Liver (tissue), 9 donors: ENCODE results near the gene SF3B3. TPM values are rescaled to one million over a fixed set of nuclear protein-coding genes. Genes with fewer than 3 reads are reported as not detected.

ENCODE experiments used
- DNase-seq: peaks from one replicate; pipeline ENCODE4 v3.0.0-alpha.2; 2017; ENCODE audit warnings: low spot score
- H3K27ac ChIP-seq, 2 donors: one replicate each; pipeline ENCODE4 v1.7.0; 2013; ENCODE audit warnings: inconsistent platforms in 2 of 2, low read length in 2 of 2, control low read depth in 1 of 2, low read depth in 1 of 2, mild to moderate bottlenecking in 1 of 2
- H3K27me3 ChIP-seq, 4 donors: one replicate each; pipeline versions ENCODE4 v1.6.1 to v1.7.0; 2013; ENCODE audit warnings: low read length in 3 of 4, inconsistent platforms in 1 of 4, mild to moderate bottlenecking in 1 of 4, moderate library complexity in 1 of 4; ENCODE audit not compliant: control insufficient read depth in 4 of 4, insufficient read depth in 4 of 4
- H3K36me3 ChIP-seq, 4 donors: one replicate each; pipeline versions ENCODE4 v1.6.1 to v1.7.0; 2013; ENCODE audit warnings: low read length in 3 of 4, mild to moderate bottlenecking in 3 of 4, low read depth in 1 of 4, moderate library complexity in 1 of 4; ENCODE audit not compliant: control insufficient read depth in 4 of 4, insufficient read depth in 3 of 4
- H3K4me1 ChIP-seq, 4 donors: one replicate each; pipeline versions ENCODE4 v1.6.1 to v1.7.0; 2013; ENCODE audit warnings: low read length in 3 of 4, mild to moderate bottlenecking in 3 of 4, moderate library complexity in 1 of 4; ENCODE audit not compliant: control insufficient read depth in 4 of 4, insufficient read depth in 4 of 4
- H3K4me3 ChIP-seq, 3 donors: one replicate each; pipeline versions ENCODE4 v1.6.1 to v1.7.0; 2013; ENCODE audit warnings: low read length in 3 of 3, control low read depth in 1 of 3, low read depth in 1 of 3, mild to moderate bottlenecking in 1 of 3
- H3K9ac ChIP-seq, 2 donors: one replicate each; pipeline ENCODE4 v1.7.0; 2013; ENCODE audit warnings: low read length in 2 of 2, mild to moderate bottlenecking in 2 of 2, moderate library complexity in 2 of 2, control low read depth in 1 of 2, low read depth in 1 of 2
- H3K9me3 ChIP-seq, 4 donors: one replicate each; pipeline versions ENCODE4 v1.6.1 to v1.7.0; 2013; ENCODE audit warnings: low read length in 3 of 4; ENCODE audit not compliant: control insufficient read depth in 4 of 4
- FOXA1 ChIP-seq: IDR thresholded peaks from 2 replicates; pipeline ENCODE4 v1.6.1; 2016; ENCODE audit warnings: antibody characterized with exemption
- GABPA ChIP-seq, 2 donors: IDR thresholded peaks in 1 of 2; conservative IDR thresholded peaks in 1 of 2; 2 replicates each; pipeline ENCODE4 v1.6.1; 2016; ENCODE audit warnings: antibody characterized with exemption in 2 of 2, mild to moderate bottlenecking in 1 of 2, moderate library complexity in 1 of 2
- HNF4A ChIP-seq, 2 donors: conservative IDR thresholded peaks; 2 replicates each; pipeline ENCODE4 v1.6.1; 2016; ENCODE audit warnings: antibody characterized with exemption in 2 of 2, mild to moderate bottlenecking in 2 of 2
- HNF4G ChIP-seq: IDR thresholded peaks from 2 replicates; pipeline ENCODE4 v1.6.1; 2016; ENCODE audit warnings: antibody characterized with exemption
- JUND ChIP-seq, 2 donors: IDR thresholded peaks; 2 replicates each; pipeline ENCODE4 v1.6.1; 2016; ENCODE audit warnings: antibody characterized with exemption in 2 of 2
- NR2F2 ChIP-seq: IDR thresholded peaks from 2 replicates; pipeline ENCODE4 v1.6.1; 2016; ENCODE audit warnings: antibody characterized with exemption
- RXRA ChIP-seq, 2 donors: IDR thresholded peaks; 2 replicates each; pipeline ENCODE4 v1.6.1; 2017 to 2018; ENCODE audit warnings: antibody characterized with exemption in 2 of 2, mild to moderate bottlenecking in 1 of 2
- SP1 ChIP-seq: IDR thresholded peaks from 2 replicates; pipeline ENCODE4 v1.6.1; 2018; ENCODE audit warnings: antibody characterized with exemption, mild to moderate bottlenecking
- YY1 ChIP-seq: IDR thresholded peaks from 2 replicates; pipeline ENCODE4 v1.6.1; 2016; ENCODE audit warnings: antibody characterized with exemption, mild to moderate bottlenecking
- WGBS: extraction: QIAGEN DNeasy Blood & Tissue Kit; methylation state at CpG from one replicate; pipeline ENCODE4 v1.1.7; 2013; 5-methylcytosine and 5-hydroxymethylcytosine counted together
- polyA plus RNA-seq, 2 donors: library from polyadenylated mRNA; stranded (reverse) in 1 of 2; unstranded in 1 of 2; fragments of 200-250 nt in 1 of 2; fragments of >200 nt in 1 of 2; fragmentation: Nextera tagmentation in 1 of 2; extraction: Ambion mirVana in 1 of 2; gene quantifications; one replicate each; pipeline versions ENCODE4 v1.2.1 to v1.2.3, GENCODE V29; 2013 to 2015
- total RNA-seq, 2 donors: library from RNA; depleted of rRNA; stranded (reverse); fragments of >200 nt; gene quantifications; one replicate each; pipeline ENCODE4 v1.2.3, GENCODE V29; 2014
- TF ChIP-seq, protein P1 (sequence below): IDR thresholded peaks from 2 replicates; pipeline ENCODE4 v1.6.1; 2016; ENCODE audit warnings: antibody characterized with exemption
- TF ChIP-seq, protein P2 (sequence below): IDR thresholded peaks from 2 replicates; pipeline ENCODE4 v1.6.1; 2016; ENCODE audit warnings: antibody characterized with exemption, mild to moderate bottlenecking
- donor health status: healthy.
- donor health status: healthy.
- donor health status: healthy.
- donor health status: healthy.
- donor health status: healthy.

The SF3B3 gene
- total and polyA plus RNA-seq, 4 donors, result 38.9 to 77.8 (median 53.2) TPM

DNA sequence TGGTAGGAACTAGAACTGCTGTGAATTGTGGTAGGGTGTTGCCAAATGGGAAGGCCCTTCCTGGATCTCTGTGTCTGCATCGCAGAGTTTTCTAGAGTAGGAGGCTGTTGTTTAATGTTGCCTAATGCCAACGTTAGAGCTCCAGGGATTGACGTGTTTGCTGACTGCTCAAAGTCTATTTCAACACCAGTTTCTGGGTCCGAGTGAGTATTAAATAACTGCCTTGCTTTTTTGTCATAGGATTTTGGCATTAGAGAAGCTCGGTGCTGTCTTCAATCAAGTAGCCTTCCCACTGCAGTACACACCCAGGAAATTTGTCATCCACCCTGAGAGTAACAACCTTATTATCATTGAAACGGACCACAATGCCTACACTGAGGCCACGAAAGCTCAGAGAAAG lies 40.0 kb downstream of the SF3B3 start (continued):
- TF ChIP-seq, protein P1, sequence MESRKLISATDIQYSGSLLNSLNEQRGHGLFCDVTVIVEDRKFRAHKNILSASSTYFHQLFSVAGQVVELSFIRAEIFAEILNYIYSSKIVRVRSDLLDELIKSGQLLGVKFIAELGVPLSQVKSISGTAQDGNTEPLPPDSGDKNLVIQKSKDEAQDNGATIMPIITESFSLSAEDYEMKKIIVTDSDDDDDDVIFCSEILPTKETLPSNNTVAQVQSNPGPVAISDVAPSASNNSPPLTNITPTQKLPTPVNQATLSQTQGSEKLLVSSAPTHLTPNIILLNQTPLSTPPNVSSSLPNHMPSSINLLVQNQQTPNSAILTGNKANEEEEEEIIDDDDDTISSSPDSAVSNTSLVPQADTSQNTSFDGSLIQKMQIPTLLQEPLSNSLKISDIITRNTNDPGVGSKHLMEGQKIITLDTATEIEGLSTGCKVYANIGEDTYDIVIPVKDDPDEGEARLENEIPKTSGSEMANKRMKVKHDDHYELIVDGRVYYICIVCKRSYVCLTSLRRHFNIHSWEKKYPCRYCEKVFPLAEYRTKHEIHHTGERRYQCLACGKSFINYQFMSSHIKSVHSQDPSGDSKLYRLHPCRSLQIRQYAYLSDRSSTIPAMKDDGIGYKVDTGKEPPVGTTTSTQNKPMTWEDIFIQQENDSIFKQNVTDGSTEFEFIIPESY, result peak; percentile 44
- peak; percentile 30 for TF ChIP-seq FOXA1
- peak; percentile 15 for TF ChIP-seq YY1
- TF ChIP-seq GABPA (IDR thresholded peaks at IDR 0.05 in 1 of 2, conservative IDR thresholded peaks at IDR 0.05 in 1 of 2), result peak in 1 of 2 donors; percentile 35
- TF ChIP-seq RXRA (IDR thresholded peaks at IDR 0.05), result peak in 1 of 2 donors; percentile 46
- no peak for TF ChIP-seq HNF4G
- peak in 1 of 2 donors; percentile 41 for TF ChIP-seq JUND (IDR thresholded peaks at IDR 0.05)

DNA sequence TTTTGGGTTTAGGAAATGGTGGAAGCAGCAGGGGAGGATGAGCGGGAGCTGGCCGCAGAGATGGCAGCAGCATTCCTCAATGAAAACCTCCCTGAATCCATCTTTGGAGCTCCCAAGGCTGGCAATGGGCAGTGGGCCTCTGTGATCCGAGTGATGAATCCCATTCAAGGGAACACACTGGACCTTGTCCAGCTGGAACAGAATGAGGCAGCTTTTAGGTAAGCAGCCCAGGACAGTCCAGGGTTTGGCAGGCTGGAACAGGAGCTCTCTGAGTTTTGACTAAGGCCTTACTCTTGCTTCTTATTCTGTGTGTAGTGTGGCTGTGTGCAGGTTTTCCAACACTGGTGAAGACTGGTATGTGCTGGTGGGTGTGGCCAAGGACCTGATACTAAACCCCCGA lies 41.4 kb downstream of the SF3B3 start:
- peaks cover 26 to 98% (median 86%) of the 10 kb centered on the region in 4 donors for H3K36me3 ChIP-seq
- no peak overlapping the region for H3K9ac ChIP-seq
- peaks cover 0 to 5% (median 2%) of the 10 kb centered on the region in 4 donors for H3K4me1 ChIP-seq
- H3K4me3 ChIP-seq, result no peak overlapping the region
- no peaks in the 10 kb centered on the region for H3K9me3 ChIP-seq
- DNase-seq, result no peak
- no peaks in the 10 kb centered on the region for H3K27me3 ChIP-seq
- TF ChIP-seq YY1 (no peak), HNF4A (conservative IDR thresholded peaks at IDR 0.05) (peak in 1 of 2 donors; percentile 15)
- WGBS, result 80% methylated on average over 4 of the region's 4 CpGs
- no peak overlapping the region for H3K27ac ChIP-seq

DNA sequence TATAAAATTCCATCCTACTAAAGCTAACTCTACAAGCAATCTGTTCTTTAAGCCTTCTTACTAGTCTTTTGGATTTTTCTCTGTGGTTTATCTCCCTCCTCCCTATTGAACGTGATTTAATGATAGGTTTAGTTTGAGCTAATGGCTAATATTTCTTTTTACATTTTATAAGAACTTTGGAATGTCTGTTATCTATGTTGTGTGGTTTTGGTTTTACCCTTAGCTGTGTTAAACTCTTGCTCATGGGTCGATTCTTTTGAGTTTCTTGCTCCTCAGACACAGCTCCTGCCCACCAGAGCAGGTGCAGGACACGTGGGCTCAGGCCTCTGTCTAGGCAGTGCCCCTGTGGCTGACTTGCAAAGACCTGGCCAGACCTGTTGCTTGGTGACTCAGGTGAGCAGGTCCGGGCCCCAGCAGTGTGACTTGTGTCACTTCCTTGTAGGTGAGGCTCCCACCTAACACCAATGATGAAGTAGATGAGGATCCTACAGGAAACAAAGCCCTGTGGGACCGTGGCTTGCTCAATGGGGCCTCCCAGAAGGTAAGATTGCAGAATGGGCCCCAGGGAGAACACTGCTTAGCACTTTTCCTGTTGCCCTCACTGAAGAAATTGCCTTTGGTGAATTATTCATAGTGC lies 45.1 kb downstream of the SF3B3 start:
- Histone ChIP-seq H3K9me3 (no peaks in the 10 kb centered on the region), H3K9ac (no peak overlapping the region), H3K36me3 (peaks cover 28 to 94% (median 80%) of the 10 kb centered on the region in 4 donors), H3K27me3 (no peaks in the 10 kb centered on the region), H3K4me1 (no peaks in the 10 kb centered on the region), H3K27ac (no peak overlapping the region), H3K4me3 (no peak overlapping the region)
- no peak for DNase-seq
- WGBS, result 88% methylated on average over 5 of the region's 5 CpGs
- TF ChIP-seq NR2F2, result no peak
- TF ChIP-seq, protein P1, result no peak
- TF ChIP-seq, protein P2, sequence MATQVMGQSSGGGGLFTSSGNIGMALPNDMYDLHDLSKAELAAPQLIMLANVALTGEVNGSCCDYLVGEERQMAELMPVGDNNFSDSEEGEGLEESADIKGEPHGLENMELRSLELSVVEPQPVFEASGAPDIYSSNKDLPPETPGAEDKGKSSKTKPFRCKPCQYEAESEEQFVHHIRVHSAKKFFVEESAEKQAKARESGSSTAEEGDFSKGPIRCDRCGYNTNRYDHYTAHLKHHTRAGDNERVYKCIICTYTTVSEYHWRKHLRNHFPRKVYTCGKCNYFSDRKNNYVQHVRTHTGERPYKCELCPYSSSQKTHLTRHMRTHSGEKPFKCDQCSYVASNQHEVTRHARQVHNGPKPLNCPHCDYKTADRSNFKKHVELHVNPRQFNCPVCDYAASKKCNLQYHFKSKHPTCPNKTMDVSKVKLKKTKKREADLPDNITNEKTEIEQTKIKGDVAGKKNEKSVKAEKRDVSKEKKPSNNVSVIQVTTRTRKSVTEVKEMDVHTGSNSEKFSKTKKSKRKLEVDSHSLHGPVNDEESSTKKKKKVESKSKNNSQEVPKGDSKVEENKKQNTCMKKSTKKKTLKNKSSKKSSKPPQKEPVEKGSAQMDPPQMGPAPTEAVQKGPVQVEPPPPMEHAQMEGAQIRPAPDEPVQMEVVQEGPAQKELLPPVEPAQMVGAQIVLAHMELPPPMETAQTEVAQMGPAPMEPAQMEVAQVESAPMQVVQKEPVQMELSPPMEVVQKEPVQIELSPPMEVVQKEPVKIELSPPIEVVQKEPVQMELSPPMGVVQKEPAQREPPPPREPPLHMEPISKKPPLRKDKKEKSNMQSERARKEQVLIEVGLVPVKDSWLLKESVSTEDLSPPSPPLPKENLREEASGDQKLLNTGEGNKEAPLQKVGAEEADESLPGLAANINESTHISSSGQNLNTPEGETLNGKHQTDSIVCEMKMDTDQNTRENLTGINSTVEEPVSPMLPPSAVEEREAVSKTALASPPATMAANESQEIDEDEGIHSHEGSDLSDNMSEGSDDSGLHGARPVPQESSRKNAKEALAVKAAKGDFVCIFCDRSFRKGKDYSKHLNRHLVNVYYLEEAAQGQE, result no peak
- TF ChIP-seq SP1, result no peak
- TF ChIP-seq GABPA (IDR thresholded peaks at IDR 0.05 in 1 of 2, conservative IDR thresholded peaks at IDR 0.05 in 1 of 2), result no peak
- TF ChIP-seq YY1, result no peak
